Heart left ventricle (tissue), 13 donors: ENCODE data around the gene KLB.

ENCODE experiments used
- CTCF ChIP-seq, 12 donors: fragments of 200-600 bp; sonication (generic) in 4 of 12; IDR thresholded peaks; one replicate each; pipeline versions ENCODE4 v1.5.0 to v1.8.0; 2018 to 2022; ENCODE audit warnings: antibody characterized with exemption in 12 of 12, mild to moderate bottlenecking in 5 of 12
- POLR2A ChIP-seq, 2 donors: fragments of 450-650 bp; IDR thresholded peaks; one replicate each; pipeline ENCODE4 v1.6.1; 2017; ENCODE audit warnings: antibody characterized with exemption in 2 of 2, mild to moderate bottlenecking in 2 of 2, moderate library complexity in 2 of 2
- donor health status: ischemic (EF 13 %, LVEDD 7.1; RV severe dilation, severe dysfunction).
- donor health status: DM: no; HTN: yes; CAD: no.
- donor health status: DM: no; HTN: no; CAD: no.
- donor health status: ischemic (EF 25% LVEDD 6.9; RV normal size, moderate dysfunction).
- donor health status: ischemic (EF 25% LVEDD 5.7; RV mildly dilated, moderate dysfunction).
- donor health status: ischemic (EF 35%, LVEDD 5.7; RV mildly dilated, moderate dysfunction).
- donor health status: nonischemic (EF 11% LVEDD 7.7; RV severe dilation, severe dysfunction).
- donor health status: DM: yes; HTN: yes; CAD: no.
- donor health status: PGD.
- donor health status: ischemic (EF 29% LVEDD 5.4; RV normal size, mild dysfunction).
- donor health status: nonischemic (EF 23%, LVEDD 6.1; RV moderate dilation, normal function).

- no peak for TF ChIP-seq CTCF (IDR thresholded peaks at IDR 0.05)
- no peak for TF ChIP-seq POLR2A (IDR thresholded peaks at IDR 0.05)
Observed at GRCh38 chr4:39494354-39494753, 87.6 kb downstream of the KLB start.
